ENCODE data around the gene NDUFB3. TPM values are rescaled to one million over a fixed set of nuclear protein-coding genes. Genes with fewer than 3 reads are reported as not detected.

Gene NDUFB3
- total and polyA plus RNA-seq, 10 of the 15 experiments (the other 5 are each of a cell fraction or from before 2014, with no cell fraction given), result 115 to 1,059 (median 187) TPM

DNA sequence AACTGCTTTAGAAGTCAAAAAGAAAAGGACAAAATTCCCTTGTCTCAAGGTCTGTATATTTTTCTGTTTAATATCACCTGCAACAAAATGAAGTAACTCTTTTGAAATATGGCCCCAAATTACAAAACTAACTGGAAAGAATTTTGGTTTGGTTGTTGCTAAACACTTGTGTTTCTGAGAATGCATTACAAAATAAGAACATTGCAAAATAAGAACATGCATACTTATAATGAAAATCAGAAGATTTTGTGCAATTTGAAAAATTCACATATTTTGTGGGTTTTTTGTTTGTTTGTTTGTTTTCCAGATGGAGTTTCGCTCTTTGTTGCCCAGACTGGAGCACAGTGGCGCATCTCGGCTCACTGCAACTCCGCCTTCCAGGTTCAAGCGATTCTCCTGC is 21.8 kb downstream of the NDUFB3 start:
- DNase-seq (ENCODE audit: low read depth, low spot score) (no peak), FAIRE-seq (no peak), ATAC-seq (no peak)
- Histone ChIP-seq H3K9me3 (replicated peaks; ENCODE audit: control insufficient read depth, insufficient read depth, low read length) (no peaks in the 10 kb centered on the region), H4K20me1 (ENCODE audit: control insufficient read depth, insufficient read depth) (no peaks in the 10 kb centered on the region), H2AFZ (ENCODE audit: control insufficient read depth, low read depth, low read length) (no peak overlapping the region), H3K4me2 (ENCODE audit: control insufficient read depth, insufficient read depth) (no peak overlapping the region), H3K9ac (ENCODE audit: control insufficient read depth, insufficient read depth, low read length) (no peak overlapping the region), H3K36me3 (ENCODE audit: control insufficient read depth in 2 of 2, insufficient read depth in 2 of 2, low read length in 1 of 2) (no peaks in the 10 kb centered on the region), H3K4me1 (ENCODE audit: control insufficient read depth, insufficient read depth, low read length) (no peaks in the 10 kb centered on the region), H3K27ac (ENCODE audit: control insufficient read depth, insufficient read depth) (no peak overlapping the region), H3K4me3 (no peak overlapping the region), H3K27me3 (replicated peaks in 1 of 2; ENCODE audit: control insufficient read depth in 2 of 2, insufficient read depth in 2 of 2, low read length in 1 of 2) (no peaks in the 10 kb centered on the region), H3K79me2 (ENCODE audit: control insufficient read depth, insufficient read depth, low read length) (no peaks in the 10 kb centered on the region)
- ChIA-PET SMC1A (ENCODE audit: uncharacterized antibody, unreplicated experiment) (interaction anchor here (1.3 kb wide), 1 partner anchor 64 kb away, joined by 6 read pairs; no protein-coding TSS in a partner anchor), POLR2A (no interaction called here), CTCF (no interaction called here), RAD21 (ENCODE audit: unreplicated experiment) (no interaction called here)
- in situ Hi-C loops (cut with MboI), result no loop called here
- intact Hi-C loops (cut with micrococcal nuclease; ENCODE audit: unreplicated experiment), result no loop called here
- no TSS peak for BruUV-seq (replicated peaks)
- 90% methylated on average over 5 of the region's 5 CpGs for WGBS (ENCODE audit: insufficient coverage, insufficient replicate concordance, low lambda C conversion rate, missing lambda C conversion rate)
- TF ChIP-seq BCL3 (IDR thresholded peaks at IDR 0.05; ENCODE audit: borderline replicate concordance, insufficient read depth, low read depth, low read length, poor library complexity, severe bottlenecking) (no peak), SPI1 (IDR thresholded peaks at IDR 0.05; ENCODE audit: borderline replicate concordance, insufficient read depth, low read depth, low read length) (no peak), PAX5 (IDR thresholded peaks at IDR 0.05; ENCODE audit: borderline replicate concordance, low read depth, low read length) (no peak), CBX3 (IDR thresholded peaks at IDR 0.05; ENCODE audit: borderline replicate concordance, low read depth) (no peak), CBFB (IDR thresholded peaks at IDR 0.05; ENCODE audit: low read depth) (no peak), ATF3 (IDR thresholded peaks at IDR 0.05; ENCODE audit: borderline replicate concordance, extremely low read depth, low read depth, low read length) (no peak), FOS (IDR thresholded peaks at IDR 0.05; ENCODE audit: borderline replicate concordance, extremely low read depth, insufficient read length) (no peak), ZNF622 (IDR thresholded peaks at IDR 0.05) (no peak), CREB1 (IDR thresholded peaks at IDR 0.05; ENCODE audit: low read depth) (no peak), TCF7 (IDR thresholded peaks at IDR 0.05; ENCODE audit: borderline replicate concordance) (no peak)
- TF ChIP-seq, protein P1, sequence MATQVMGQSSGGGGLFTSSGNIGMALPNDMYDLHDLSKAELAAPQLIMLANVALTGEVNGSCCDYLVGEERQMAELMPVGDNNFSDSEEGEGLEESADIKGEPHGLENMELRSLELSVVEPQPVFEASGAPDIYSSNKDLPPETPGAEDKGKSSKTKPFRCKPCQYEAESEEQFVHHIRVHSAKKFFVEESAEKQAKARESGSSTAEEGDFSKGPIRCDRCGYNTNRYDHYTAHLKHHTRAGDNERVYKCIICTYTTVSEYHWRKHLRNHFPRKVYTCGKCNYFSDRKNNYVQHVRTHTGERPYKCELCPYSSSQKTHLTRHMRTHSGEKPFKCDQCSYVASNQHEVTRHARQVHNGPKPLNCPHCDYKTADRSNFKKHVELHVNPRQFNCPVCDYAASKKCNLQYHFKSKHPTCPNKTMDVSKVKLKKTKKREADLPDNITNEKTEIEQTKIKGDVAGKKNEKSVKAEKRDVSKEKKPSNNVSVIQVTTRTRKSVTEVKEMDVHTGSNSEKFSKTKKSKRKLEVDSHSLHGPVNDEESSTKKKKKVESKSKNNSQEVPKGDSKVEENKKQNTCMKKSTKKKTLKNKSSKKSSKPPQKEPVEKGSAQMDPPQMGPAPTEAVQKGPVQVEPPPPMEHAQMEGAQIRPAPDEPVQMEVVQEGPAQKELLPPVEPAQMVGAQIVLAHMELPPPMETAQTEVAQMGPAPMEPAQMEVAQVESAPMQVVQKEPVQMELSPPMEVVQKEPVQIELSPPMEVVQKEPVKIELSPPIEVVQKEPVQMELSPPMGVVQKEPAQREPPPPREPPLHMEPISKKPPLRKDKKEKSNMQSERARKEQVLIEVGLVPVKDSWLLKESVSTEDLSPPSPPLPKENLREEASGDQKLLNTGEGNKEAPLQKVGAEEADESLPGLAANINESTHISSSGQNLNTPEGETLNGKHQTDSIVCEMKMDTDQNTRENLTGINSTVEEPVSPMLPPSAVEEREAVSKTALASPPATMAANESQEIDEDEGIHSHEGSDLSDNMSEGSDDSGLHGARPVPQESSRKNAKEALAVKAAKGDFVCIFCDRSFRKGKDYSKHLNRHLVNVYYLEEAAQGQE (IDR thresholded peaks at IDR 0.05; ENCODE audit: low read depth, low read length), result no peak
- TF ChIP-seq, protein P2, sequence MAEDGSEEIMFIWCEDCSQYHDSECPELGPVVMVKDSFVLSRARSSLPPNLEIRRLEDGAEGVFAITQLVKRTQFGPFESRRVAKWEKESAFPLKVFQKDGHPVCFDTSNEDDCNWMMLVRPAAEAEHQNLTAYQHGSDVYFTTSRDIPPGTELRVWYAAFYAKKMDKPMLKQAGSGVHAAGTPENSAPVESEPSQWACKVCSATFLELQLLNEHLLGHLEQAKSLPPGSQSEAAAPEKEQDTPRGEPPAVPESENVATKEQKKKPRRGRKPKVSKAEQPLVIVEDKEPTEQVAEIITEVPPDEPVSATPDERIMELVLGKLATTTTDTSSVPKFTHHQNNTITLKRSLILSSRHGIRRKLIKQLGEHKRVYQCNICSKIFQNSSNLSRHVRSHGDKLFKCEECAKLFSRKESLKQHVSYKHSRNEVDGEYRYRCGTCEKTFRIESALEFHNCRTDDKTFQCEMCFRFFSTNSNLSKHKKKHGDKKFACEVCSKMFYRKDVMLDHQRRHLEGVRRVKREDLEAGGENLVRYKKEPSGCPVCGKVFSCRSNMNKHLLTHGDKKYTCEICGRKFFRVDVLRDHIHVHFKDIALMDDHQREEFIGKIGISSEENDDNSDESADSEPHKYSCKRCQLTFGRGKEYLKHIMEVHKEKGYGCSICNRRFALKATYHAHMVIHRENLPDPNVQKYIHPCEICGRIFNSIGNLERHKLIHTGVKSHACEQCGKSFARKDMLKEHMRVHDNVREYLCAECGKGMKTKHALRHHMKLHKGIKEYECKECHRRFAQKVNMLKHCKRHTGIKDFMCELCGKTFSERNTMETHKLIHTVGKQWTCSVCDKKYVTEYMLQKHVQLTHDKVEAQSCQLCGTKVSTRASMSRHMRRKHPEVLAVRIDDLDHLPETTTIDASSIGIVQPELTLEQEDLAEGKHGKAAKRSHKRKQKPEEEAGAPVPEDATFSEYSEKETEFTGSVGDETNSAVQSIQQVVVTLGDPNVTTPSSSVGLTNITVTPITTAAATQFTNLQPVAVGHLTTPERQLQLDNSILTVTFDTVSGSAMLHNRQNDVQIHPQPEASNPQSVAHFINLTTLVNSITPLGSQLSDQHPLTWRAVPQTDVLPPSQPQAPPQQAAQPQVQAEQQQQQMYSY (CRISPR knock-in tag; IDR thresholded peaks at IDR 0.05), result no peak
